ENCODE data around the gene SFTA2. TPM values are rescaled to one million over a fixed set of nuclear protein-coding genes. Genes with fewer than 3 reads are reported as not detected.
A peak's percentile ranks its signal among the peaks of the same experiment; 100 is the strongest.

SFTA2 gene
- total RNA-seq, 1 experiment from 2014 or later = not detected

- Histone ChIP-seq H3K4me1 (replicated peaks) (no peaks in the 10 kb centered on the region), H3K9me3 (replicated peaks) (no peaks in the 10 kb centered on the region), H3K4me3 (no peak overlapping the region), H3K27me3 (replicated peaks) (no peaks in the 10 kb centered on the region; the same call in none of the 2 replicates), H3K27ac (no peak overlapping the region), H3K36me3 (no peaks in the 10 kb centered on the region)
- no peak for DNase-seq (ENCODE audit: low read depth in 1 of 2, low spot score in 2 of 2)
These were observed 23.5 kb upstream of the SFTA2 start for GRCh38 chr6:30955367-30956042.

GRCh38 chr6:30954631-30955366 is 22.8 kb upstream of the SFTA2 start:
- Histone ChIP-seq H3K4me1 (replicated peaks) (no peaks in the 10 kb centered on the region), H3K27me3 (replicated peaks) (no peaks in the 10 kb centered on the region; the same call in none of the 2 replicates)

DNA sequence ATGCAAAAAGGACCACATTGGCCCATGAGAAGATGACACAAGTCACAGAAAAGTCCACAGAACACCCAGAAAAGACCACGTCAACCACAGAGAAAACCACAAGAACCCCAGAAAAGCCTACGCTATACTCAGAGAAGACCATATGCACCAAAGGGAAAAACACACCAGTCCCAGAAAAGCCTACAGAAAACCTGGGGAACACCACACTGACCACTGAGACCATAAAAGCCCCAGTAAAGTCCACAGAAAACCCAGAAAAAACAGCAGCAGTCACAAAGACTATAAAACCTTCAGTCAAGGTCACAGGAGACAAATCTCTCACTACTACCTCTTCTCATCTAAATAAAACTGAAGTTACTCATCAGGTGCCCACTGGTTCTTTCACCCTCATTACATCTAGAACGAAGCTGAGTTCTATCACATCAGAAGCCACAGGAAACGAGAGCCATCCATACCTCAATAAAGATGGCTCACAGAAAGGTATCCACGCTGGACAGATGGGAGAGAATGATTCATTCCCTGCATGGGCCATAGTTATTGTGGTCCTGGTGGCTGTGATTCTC is 20.0 kb upstream of the SFTA2 start:
- no peaks in the 10 kb centered on the region for H3K9me3 ChIP-seq (replicated peaks)
- no peak for DNase-seq (ENCODE audit: low read depth in 1 of 2, low spot score in 2 of 2)
- no peaks in the 10 kb centered on the region for H3K4me1 ChIP-seq (replicated peaks)
- no peak overlapping the region for H3K4me3 ChIP-seq
- H3K27me3 ChIP-seq (replicated peaks) = no peaks in the 10 kb centered on the region; the same call in 1 of the 2 replicates
- no peak overlapping the region for H3K27ac ChIP-seq
- H3K36me3 ChIP-seq = no peaks in the 10 kb centered on the region

More at GRCh38 chr6:30954631-30955366, 22.8 kb upstream of the SFTA2 start:
- Histone ChIP-seq H3K9me3 (replicated peaks) (no peaks in the 10 kb centered on the region), H3K27ac (no peak overlapping the region), H3K4me3 (no peak overlapping the region), H3K36me3 (no peaks in the 10 kb centered on the region)
- no peak for DNase-seq (ENCODE audit: low read depth in 1 of 2, low spot score in 2 of 2)

DNA sequence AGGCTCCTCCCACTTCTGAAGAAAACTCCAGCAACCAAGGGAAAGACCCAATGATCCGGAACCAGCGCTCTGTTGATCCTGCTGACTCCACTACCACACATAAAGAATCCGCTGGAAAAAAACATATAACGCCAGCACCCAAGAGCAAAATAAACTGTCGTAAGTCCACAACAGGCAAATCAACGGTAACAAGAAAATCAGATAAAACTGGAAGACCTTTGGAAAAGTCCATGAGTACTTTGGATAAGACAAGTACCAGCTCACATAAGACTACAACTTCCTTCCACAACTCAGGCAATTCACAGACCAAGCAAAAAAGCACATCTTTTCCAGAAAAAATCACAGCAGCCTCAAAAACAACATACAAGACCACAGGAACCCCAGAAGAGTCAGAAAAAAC is 16.8 kb upstream of the SFTA2 start:
- Histone ChIP-seq H3K27me3 (replicated peaks) (no peaks in the 10 kb centered on the region), H3K4me1 (replicated peaks) (no peaks in the 10 kb centered on the region), H3K9me3 (replicated peaks) (no peaks in the 10 kb centered on the region), H3K4me3 (no peak overlapping the region), H3K27ac (no peak overlapping the region), H3K36me3 (no peaks in the 10 kb centered on the region)
- DNase-seq (ENCODE audit: low read depth in 1 of 2, low spot score in 2 of 2) = no peak

GRCh38 chr6:30947231-30947630 is 15.3 kb upstream of the SFTA2 start:
- H3K27me3 ChIP-seq (replicated peaks) = no peaks in the 10 kb centered on the region
- no peak for DNase-seq (ENCODE audit: low read depth in 1 of 2, low spot score in 2 of 2)
- no peaks in the 10 kb centered on the region for H3K9me3 ChIP-seq (replicated peaks)
- no peaks in the 10 kb centered on the region for H3K36me3 ChIP-seq
- H3K4me3 ChIP-seq = no peak overlapping the region
- no peak overlapping the region for H3K27ac ChIP-seq
- peaks cover 8% of the 10 kb centered on the region for H3K4me1 ChIP-seq (replicated peaks)

- no peak overlapping the region for H3K4me3 ChIP-seq
- H3K36me3 ChIP-seq = no peaks in the 10 kb centered on the region
- DNase-seq (ENCODE audit: low read depth in 1 of 2, low spot score in 2 of 2) = no peak
These were observed 13.3 kb upstream of the SFTA2 start for GRCh38 chr6:30945281-30945680.

DNA sequence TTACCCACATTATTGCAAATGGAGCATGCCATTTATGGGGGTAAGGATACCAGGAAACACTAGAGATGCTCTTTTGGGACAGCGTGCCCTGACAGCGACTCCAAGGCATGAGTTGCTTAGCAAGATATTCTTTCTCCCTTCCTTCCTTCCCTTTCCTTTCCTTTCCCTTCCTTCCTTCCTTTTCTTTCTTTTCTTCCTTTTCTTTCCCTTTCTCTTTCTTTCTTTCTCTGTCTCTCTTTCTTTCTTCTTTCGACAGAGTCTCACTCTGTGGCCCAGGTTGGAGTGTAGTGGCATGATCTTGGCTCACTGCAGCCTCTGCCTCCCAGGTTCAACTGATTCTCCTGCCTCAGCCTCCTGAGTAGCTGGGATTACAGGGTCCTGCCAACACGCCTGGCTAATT is 12.1 kb upstream of the SFTA2 start:
- Histone ChIP-seq H3K27ac (no peak overlapping the region), H3K4me1 (replicated peaks) (peaks cover 9% of the 10 kb centered on the region), H3K27me3 (replicated peaks) (no peaks in the 10 kb centered on the region), H3K4me3 (no peak overlapping the region), H3K36me3 (no peaks in the 10 kb centered on the region), H3K9me3 (replicated peaks) (no peaks in the 10 kb centered on the region)
- DNase-seq (ENCODE audit: low read depth in 1 of 2, low spot score in 2 of 2) = no peak

More at GRCh38 chr6:30945281-30945680, 13.3 kb upstream of the SFTA2 start:
- no peaks in the 10 kb centered on the region for H3K27me3 ChIP-seq (replicated peaks)
- no peak overlapping the region for H3K27ac ChIP-seq
- no peaks in the 10 kb centered on the region for H3K9me3 ChIP-seq (replicated peaks)
- H3K4me1 ChIP-seq (replicated peaks) = peaks cover 9% of the 10 kb centered on the region

GRCh38 chr6:30942338-30943060 is 10.5 kb upstream of the SFTA2 start:
- Histone ChIP-seq H3K9me3 (replicated peaks) (no peaks in the 10 kb centered on the region), H3K4me1 (replicated peaks) (peaks cover 9% of the 10 kb centered on the region), H3K27me3 (replicated peaks) (no peaks in the 10 kb centered on the region), H3K27ac (no peak overlapping the region), H3K4me3 (no peak overlapping the region), H3K36me3 (no peaks in the 10 kb centered on the region)
- DNase-seq (ENCODE audit: low read depth in 1 of 2, low spot score in 2 of 2) = peak; percentile 86 to 96

GRCh38 chr6:30940361-30940986 is 8.5 kb upstream of the SFTA2 start, which contains the start of gene MUCL3:
Gene MUCL3, plus strand, starts transcription at chr6:30940973. Its CDS starts 27 bp downstream, at chr6:30941000.
- DNase-seq (ENCODE audit: low read depth in 1 of 2, low spot score in 2 of 2) = no peak
- H3K4me3 ChIP-seq = no peak within 1 kb of the TSS
- H3K27me3 ChIP-seq (replicated peaks) = no peaks in the 10 kb centered on the region
- no peaks in the 10 kb centered on the region for H3K36me3 ChIP-seq
- no peaks in the 10 kb centered on the region for H3K9me3 ChIP-seq (replicated peaks)
- H3K4me1 ChIP-seq (replicated peaks) = peaks cover 9% of the 10 kb centered on the region
- no peak within 1 kb of the TSS for H3K27ac ChIP-seq

DNA sequence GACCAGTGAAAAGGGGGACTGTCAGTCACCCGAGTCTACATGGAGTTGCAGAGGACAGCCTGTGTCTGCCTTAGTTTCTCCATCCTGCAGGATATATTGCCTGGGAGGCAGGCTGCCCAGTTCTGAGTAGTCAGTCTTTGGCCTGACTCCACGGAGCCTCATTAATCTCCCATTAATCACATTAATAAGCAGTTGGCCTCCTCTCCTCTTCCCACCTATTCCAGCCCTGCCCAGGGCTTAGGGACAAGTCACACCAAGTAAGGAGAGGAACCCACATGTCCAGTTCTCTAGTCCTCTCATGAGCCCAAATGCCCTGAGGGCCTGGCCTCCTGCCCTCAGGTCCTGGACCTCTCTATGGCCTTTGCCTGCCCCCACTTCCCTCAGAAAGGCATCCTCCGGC is 7.5 kb upstream of the SFTA2 start:
- H3K36me3 ChIP-seq = no peaks in the 10 kb centered on the region
- H3K27ac ChIP-seq = no peak overlapping the region
- no peak overlapping the region for H3K4me3 ChIP-seq
- DNase-seq (ENCODE audit: low read depth in 1 of 2, low spot score in 2 of 2) = no peak
- H3K27me3 ChIP-seq (replicated peaks) = no peaks in the 10 kb centered on the region
- H3K9me3 ChIP-seq (replicated peaks) = no peaks in the 10 kb centered on the region
- H3K4me1 ChIP-seq (replicated peaks) = peaks cover 9% of the 10 kb centered on the region

DNA sequence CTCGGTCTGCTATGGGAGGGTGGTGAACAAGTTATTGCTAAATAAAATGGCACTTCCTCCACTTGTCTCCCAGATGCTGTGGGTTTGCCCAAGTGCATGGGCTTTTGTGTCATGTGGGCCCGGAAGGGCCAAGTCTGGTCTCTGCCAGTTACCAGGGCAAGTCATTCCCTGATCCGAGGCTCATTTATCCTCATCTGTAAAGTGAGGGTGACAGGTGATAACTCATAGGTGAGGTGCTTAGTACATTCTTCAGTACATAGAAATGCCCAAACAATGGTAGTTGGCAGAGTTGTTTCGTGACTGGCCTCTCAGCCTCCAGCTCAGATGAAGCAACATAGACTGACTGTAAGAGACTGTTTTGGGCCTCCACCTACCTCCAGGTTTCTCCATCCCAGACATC is 6.8 kb upstream of the SFTA2 start:
- H3K36me3 ChIP-seq = no peaks in the 10 kb centered on the region
- no peaks in the 10 kb centered on the region for H3K9me3 ChIP-seq (replicated peaks)
- no peak overlapping the region for H3K4me3 ChIP-seq
- H3K27me3 ChIP-seq (replicated peaks) = no peaks in the 10 kb centered on the region
- no peak for DNase-seq (ENCODE audit: low read depth in 1 of 2, low spot score in 2 of 2)
- peaks cover 9% of the 10 kb centered on the region for H3K4me1 ChIP-seq (replicated peaks)
- no peak overlapping the region for H3K27ac ChIP-seq

DNA sequence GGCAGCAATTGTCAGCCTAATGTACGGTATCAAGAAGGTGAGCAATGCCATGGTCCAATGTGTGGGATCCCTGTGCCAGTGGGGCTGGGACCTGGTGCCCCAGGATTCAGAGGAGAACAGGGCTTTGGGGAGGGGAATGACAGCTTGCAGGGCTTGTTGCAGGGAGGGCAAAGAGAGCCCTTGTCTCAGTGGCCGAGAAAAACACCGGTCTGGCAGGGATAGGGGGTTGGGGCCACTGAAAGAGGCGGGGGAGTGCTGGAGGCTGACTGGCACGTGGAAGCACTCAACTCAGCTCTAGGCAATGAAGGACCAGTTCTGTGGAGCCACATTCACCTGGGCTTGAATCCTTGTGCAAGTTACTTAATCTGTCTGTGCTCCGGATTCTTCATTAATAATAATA is 5.3 kb upstream of the SFTA2 start:
- Histone ChIP-seq H3K36me3 (no peaks in the 10 kb centered on the region), H3K9me3 (replicated peaks) (no peaks in the 10 kb centered on the region), H3K4me1 (replicated peaks) (peaks cover 1% of the 10 kb centered on the region), H3K27ac (no peak overlapping the region), H3K27me3 (replicated peaks) (no peaks in the 10 kb centered on the region), H3K4me3 (no peak overlapping the region)
- no peak for DNase-seq (ENCODE audit: low read depth in 1 of 2, low spot score in 2 of 2)

DNA sequence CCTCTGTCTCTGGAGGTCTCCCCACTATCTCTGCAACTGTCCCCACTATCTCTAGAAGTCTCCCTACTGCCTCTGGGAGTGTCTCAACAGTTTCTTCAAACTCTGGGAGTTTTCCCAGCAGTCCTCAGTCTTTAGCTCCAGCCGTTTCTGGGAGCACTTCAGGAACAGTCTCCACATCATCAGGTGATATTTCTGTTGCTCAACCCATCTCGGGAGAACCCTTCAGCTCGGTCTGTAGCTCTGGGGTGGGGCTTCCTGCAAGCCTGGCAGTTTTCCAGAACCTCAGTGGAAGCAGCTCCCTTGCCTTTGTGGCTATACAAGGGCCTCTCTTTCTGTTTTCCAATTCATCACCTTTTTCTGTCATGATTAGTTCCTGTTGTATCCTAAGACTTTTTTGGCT is 3.0 kb upstream of the SFTA2 start:
- Histone ChIP-seq H3K4me1 (replicated peaks) (no peaks in the 10 kb centered on the region), H3K36me3 (no peaks in the 10 kb centered on the region), H3K9me3 (replicated peaks) (no peaks in the 10 kb centered on the region), H3K27ac (no peak overlapping the region), H3K4me3 (no peak overlapping the region), H3K27me3 (replicated peaks) (no peaks in the 10 kb centered on the region)
- DNase-seq (ENCODE audit: low read depth in 1 of 2, low spot score in 2 of 2) = no peak
